Right ventricle myocardium inferior (tissue), 1 donor: ENCODE data around the gene AHRR. TPM values are rescaled to one million over a fixed set of nuclear protein-coding genes. Genes with fewer than 3 reads are reported as not detected.

ENCODE experiments used
- ATAC-seq: fragments of 200-7000 bp; cut with Tn5 transposase; one replicate; pipeline ENCODE4 v1.9.1; 2020; ENCODE audit warnings: mild to moderate bottlenecking, moderate library complexity
- DNase-seq: peaks from one replicate; pipeline ENCODE4 v3.0.0; 2021; ENCODE audit errors: missing footprints
- intact Hi-C: fragments of 100-400 bp; cut with DNase I; formaldehyde crosslinking; loops from one replicate; pipeline ENCODE4 v1.11.0; 2022
- total RNA-seq: library from RNA; stranded (reverse); fragmentation: NEBNext Ultra II Directional; extraction: Animal tissue kit (Norgen Biotek cat#: 25700); gene quantifications from one replicate; pipeline ENCODE4 v1.2.1, GENCODE V29; 2021
- donor health status: DM: no; HTN: yes; CAD: no; lungs with severe emphysema.

Gene AHRR
- total RNA-seq, 1 donor from 2014 or later: 2.1 TPM

- intact Hi-C loops: loop anchor here (10.0 kb wide), 1 partner anchor 124 kb away; no protein-coding TSS in a partner anchor
- no peak for ATAC-seq
- no peak for DNase-seq
Measured at GRCh38 chr5:438481-438981, 117.0 kb downstream of the AHRR start.

DNA sequence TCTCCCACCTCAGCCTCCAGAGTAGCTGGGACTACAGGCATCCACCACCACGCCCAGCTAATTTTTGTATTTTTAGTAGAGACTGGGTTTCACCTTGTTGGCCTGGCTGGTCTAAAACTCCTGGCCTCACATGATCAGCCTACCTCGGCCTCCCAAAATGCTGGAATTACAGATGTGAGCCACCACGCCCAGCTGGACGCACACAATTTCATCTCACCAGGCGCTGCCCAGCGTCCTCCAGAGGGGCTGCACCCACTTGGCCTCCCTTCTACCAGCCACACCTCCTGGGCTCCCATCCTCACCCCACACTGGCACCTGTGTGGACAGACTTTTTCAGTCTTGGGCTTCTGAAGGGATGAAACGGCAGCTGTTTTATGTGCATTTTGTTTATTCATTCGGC, 117.7 kb downstream of the AHRR start:
- DNase-seq: no peak
- ATAC-seq: no peak
- intact Hi-C loops: loop anchor here (10.0 kb wide), 1 partner anchor 124 kb away; no protein-coding TSS in a partner anchor

DNA sequence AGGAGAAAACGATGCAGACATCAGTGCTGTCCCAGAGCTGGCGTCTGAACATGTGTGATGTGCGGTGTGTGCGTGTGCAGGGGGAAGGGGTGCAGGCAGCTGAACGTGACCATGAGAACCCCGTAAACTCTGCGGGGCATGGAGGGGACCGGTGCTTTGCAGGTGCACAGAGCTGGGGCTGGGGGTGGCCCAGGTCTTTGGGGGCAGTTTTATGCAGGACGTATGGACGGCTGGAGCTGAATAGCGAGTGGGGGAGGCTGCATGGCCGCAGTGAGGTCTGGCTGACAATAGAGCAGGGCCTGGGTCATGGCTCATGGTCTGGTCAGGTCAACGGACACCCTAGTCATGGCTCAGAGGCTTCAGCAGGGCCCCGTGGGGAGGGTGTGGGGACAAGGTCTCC, 118.1 kb downstream of the AHRR start:
- DNase-seq: no peak
- intact Hi-C loops: loop anchor here (10.0 kb wide), 1 partner anchor 125 kb away; no protein-coding TSS in a partner anchor

DNA sequence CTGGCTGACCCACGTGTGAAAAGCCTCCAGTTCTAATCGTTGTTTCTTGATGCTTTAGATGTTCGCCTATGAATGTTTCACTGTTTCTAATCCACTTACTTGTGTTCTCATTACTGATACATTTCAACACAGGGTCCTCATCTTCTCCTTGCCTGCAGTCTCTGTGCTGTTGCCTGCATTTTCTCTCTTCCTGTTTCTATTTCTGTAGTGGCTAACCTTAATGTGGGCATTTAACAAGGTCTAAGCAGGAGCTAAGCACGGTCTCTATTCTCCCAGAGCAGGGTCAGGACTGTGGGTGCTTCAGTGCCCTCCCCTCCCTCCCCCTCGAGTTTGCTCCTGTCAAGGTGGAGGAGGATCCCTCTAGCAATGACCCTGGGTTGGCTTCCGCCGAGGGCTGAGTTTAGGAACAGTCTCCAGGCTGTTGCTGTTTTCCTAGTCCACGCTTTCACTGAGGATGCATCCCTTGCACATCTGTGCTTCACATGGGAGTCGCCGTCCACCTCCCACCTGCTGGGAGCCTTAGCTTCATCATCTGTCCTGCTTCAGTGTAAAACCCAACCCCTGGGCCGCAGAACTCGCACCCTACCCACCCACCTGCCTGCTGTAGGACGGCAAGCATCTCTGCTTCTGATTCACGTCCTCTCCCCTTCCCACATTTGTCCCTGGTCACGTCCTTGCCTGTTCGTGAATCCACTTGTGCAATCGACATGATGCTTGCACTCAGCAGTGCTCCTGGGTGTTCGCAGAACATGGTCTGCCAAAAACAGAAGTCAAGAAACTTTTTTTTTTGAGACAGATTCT, 119.1 kb downstream of the AHRR start:
- ATAC-seq (no peak), DNase-seq (no peak)
- intact Hi-C loops: no loop called here

More for the DNA sequence above, 118.1 kb downstream of the AHRR start:
- no peak for ATAC-seq

DNA sequence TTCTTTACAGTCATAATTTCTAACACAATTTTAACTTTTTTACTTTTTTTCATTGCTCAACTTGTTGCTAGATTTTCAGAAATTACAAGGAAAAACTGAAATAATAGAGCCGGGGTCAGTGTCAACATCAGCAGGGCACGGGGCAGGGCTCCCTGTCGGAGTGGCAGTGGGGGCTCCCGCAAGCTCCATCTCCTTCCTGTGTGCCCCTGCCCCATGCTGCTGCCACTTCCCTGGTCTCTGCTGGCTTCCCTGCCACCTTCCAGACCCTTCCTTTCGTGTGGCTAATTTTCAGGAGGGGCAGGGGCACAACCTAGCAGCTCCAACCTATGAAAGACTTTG, 120.5 kb downstream of the AHRR start:
- intact Hi-C loops: no loop called here
- DNase-seq (no peak), ATAC-seq (no peak)

DNA sequence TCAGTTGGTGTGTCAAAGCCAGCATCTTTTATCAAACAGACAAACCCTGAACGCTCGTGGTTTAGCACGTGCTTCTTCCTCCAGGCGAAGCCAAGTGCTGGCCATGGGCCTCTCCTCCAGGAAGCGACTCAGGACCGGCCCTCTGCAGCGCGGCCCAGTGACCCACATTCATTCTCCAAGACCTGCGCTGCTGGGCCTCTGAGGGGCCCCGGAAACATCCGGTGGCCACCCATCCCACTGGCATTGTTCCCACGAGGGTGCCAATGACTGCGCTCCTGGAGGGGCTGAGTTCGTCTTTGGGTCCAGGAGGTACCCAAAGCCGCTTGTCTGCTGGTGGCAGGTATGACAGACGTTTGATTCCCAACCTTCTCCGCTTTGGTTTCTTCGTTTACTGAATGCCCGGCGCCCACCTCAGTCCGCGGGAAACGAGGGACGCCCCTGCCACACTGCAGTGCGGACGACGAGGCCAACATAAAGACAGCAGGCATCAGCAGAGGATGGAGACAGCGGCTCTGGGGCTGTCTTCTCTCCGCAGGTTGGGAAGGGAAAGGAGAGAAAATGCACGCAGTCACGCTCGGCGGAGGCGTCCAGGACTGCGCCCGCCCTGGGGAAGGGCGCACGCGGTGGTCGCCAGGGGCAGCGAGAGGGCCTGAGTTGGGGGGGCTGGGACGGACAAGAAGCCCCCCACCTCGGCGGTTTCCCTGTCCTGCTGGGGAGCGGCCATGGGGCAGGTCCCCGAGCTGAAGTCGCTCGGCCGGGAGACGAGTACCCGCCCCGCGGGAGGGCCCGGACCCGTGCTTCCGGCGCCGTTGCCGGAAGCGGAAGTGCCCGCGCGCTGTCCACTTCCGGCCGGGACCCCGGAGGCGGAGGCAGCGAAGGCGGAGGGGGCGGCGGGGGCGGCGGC, 121.1 kb downstream of the AHRR start, which contains the start of gene EXOC3:
TSS of gene EXOC3 (plus strand) at position 842 of the 904 bp plus-strand sequence. CDS start 3,030 bp downstream, outside the sequence.
- intact Hi-C loops: no loop called here
- peak; percentile 93 for ATAC-seq
- DNase-seq: peak; percentile 86

- ATAC-seq: peak; percentile 10
- intact Hi-C loops: no loop called here
- DNase-seq: peak; percentile 72
Measured at GRCh38 chr5:443239-444151, 122.0 kb downstream of the AHRR start.

DNA sequence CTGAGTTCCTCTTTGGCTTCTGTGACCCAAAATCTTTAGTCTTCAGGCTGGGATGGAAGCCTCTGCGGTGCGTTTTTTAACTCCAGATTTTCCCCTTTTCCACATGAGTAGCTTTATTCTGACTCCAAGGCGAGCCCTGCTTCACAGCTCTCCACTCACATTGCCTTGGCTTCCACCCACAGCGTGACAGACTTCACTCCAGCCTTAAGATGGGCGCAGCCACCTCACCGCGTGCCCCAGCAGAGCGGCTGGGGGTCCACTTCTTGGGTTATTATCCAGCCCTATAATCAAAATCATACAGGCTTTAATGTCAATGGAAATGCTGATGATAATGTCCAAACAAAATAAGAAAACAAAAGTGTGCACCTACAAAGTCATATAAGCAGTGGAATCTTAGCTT, 122.7 kb downstream of the AHRR start:
- no peak for ATAC-seq
- intact Hi-C loops: no loop called here
- DNase-seq: no peak

- no peak for DNase-seq
- ATAC-seq: no peak
- intact Hi-C loops: loop anchor here (5.0 kb wide), 1 partner anchor 457 kb away; no protein-coding TSS in a partner anchor
Measured at GRCh38 chr5:445591-445990, 124.1 kb downstream of the AHRR start.

DNA sequence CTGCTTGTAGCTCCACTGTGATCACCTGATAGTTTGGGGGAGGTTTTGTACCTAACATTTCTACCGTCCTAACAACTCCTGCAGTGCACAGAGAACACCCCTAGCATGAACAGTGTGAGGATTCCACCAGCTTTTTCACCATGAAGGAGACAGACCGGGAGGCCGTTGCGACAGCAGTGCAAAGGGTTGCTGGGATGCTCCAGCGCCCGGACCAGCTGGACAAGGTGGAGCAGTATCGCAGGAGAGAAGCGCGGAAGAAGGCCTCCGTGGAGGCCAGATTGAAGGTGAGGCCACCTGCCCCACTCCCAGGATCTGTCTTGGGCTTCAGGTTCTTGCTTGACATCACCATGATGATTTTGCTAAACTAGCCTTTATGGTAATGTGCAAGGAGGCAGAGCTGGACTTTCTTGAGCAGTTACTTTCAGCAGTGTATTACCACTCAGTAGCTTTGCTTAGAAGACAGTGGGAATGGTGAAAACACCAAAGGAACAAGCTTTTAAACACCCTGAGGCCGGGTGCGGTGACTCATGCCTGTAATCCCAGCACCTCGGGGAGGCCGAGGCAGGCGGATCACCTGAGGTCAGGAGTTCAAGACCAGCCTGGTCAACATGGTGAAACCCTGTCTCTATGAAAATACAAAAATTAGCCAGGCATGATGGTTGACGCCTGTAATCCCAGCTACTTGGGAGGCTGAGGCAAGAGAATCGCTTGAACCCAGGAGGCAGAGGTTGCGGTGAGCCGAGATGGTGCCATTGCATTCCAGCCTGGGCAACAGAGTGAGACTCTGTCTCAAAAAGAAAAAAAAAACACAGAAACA, 124.8 kb downstream of the AHRR start:
- ATAC-seq (no peak), DNase-seq (no peak)
- intact Hi-C loops: loop anchor here (5.0 kb wide), 1 partner anchor 456 kb away; no protein-coding TSS in a partner anchor

DNA sequence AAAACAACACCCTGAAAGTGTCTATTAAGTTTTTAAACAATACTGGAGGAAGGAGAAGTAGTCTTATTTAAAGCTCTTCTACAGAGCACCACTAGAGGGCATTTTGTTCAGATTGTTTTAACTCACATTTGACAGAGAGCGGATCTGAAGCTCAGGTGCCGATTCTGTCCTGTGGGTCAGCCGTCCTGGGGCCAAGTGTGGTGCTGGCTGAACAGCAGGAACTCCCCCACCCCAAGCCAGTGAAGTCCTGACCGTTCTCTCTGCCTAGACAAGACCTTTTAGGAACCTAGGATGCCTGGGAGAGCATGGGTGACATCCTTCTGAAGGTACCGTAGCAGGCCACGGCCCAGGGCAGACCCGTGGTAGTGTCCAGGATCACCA, 125.4 kb downstream of the AHRR start:
- intact Hi-C loops: loop anchor here (5.0 kb wide), 1 partner anchor 455 kb away; no protein-coding TSS in a partner anchor
- no peak for DNase-seq

GRCh38 chr5:447501-447900, 126.0 kb downstream of the AHRR start:
- intact Hi-C loops: loop anchor here (5.0 kb wide), 1 partner anchor 455 kb away; no protein-coding TSS in a partner anchor
- DNase-seq (peak; percentile 64), ATAC-seq (no peak)

More for the DNA sequence above, 125.4 kb downstream of the AHRR start:
- ATAC-seq: no peak

DNA sequence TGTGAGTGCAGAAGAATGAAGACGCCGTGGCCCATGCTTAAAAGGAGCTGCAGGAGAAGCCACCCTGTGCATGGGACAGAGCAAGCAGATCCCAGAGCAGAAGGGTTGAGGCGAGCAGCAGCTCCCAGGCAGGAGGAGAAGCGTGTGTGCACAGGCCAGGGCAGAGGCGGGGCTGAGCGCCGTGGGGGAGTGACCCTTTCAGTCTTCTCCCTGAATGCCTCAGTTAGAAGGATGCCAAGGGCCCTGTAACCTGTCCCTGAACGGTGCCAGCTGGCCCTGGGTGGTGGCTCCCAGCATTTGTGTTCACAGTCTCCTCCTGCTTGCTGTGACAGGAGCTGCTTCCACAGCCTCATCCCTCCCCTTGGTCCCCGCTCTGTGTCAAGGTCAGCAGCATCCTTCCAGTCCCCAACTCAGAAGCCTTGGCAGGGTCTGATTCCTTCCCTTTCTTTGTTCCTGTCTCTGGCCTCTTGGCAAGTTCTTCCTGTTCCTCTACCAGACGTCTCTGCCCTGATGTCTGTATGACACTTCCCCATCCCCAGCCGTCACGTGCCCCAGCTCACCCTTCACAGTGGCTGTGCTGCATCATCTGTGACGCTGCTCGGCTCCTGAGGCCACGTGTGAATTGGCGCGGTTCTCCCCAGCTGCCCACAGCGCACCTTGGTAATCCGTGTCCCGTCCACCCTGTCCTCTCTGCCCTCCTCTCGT, 126.7 kb downstream of the AHRR start:
- intact Hi-C loops: loop anchor here (5.0 kb wide), 1 partner anchor 454 kb away; no protein-coding TSS in a partner anchor
- DNase-seq (peak; percentile 91), ATAC-seq (peak; percentile 33)

DNA sequence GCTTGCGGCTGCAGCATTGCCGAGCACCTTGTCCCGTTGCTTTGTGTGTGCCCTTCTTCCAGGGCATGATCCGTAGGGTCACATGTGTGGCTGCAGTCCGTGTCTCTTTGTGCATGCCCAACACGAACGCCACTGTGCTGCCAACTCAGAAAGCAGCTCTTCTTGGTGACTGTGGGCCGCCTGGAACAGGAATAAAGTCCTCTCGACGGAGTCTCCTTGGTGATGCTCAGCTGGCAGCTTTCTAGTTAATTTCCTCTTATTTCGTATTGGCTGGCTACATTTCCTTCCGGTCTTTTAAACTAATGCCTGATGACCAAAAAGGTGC, 127.2 kb downstream of the AHRR start:
- DNase-seq (no peak), ATAC-seq (no peak)
- intact Hi-C loops: loop anchor here (5.0 kb wide), 1 partner anchor 454 kb away; no protein-coding TSS in a partner anchor

- DNase-seq (no peak), ATAC-seq (no peak)
- intact Hi-C loops: loop anchor here (5.0 kb wide), 1 partner anchor 453 kb away; no protein-coding TSS in a partner anchor
Measured at GRCh38 chr5:449151-449550, 127.6 kb downstream of the AHRR start.

GRCh38 chr5:451587-452458, 130.3 kb downstream of the AHRR start:
- intact Hi-C loops: no loop called here
- ATAC-seq: no peak

More at GRCh38 chr5:451587-452458, 130.3 kb downstream of the AHRR start:
- no peak for DNase-seq
